PC-3 (cell line): ENCODE measurements around the gene FIZ1. TPM values are rescaled to one million over a fixed set of nuclear protein-coding genes. Genes with fewer than 3 reads are reported as not detected.

Experiments used
- ATAC-seq: fragments of 200-7000 bp; cut with Tn5 transposase; 2 replicates; pipeline ENCODE4 v1.9.1; 2020; ENCODE audit warnings: mild to moderate bottlenecking, moderate library complexity
- BruUV-seq: library from RNA; stranded (reverse); fragments of 400-500 nt; replicated peaks from 2 replicates; lab custom pipeline; 2021; lab: Mats Ljungman, UMichigan
- CTCF ChIA-PET: fragments of 300-600 bp; sonication (Branson Sonifier 250); formaldehyde crosslinking; loops from one replicate; lab custom pipeline; 2022; ENCODE audit warnings: antibody characterized with exemption; lab: Charles Lee
- POLR2A ChIA-PET: fragments of 300-600 bp; sonication (Branson Sonifier 250); formaldehyde crosslinking; loops from one replicate; lab custom pipeline; 2022; ENCODE audit warnings: antibody characterized with exemption; ENCODE audit not compliant: unreplicated experiment; lab: Charles Lee
- DNase-seq: peaks from one replicate; pipeline ENCODE4 v3.0.0-alpha.2; 2015
- H2AFZ ChIP-seq: fragments of 300-600 bp; sonication (generic); 2 replicates; pipeline ENCODE4 v1.6.0; 2016; ENCODE audit warnings: antibody characterized with exemption, low read length
- H3F3A ChIP-seq: fragments of 300-600 bp; sonication (generic); one replicate; pipeline ENCODE4 v1.6.0; 2017; ENCODE audit warnings: antibody characterized with exemption, low read length, control low read depth, mild to moderate bottlenecking; ENCODE audit not compliant: unreplicated experiment
- H3K27ac ChIP-seq: fragments of 300-600 bp; sonication (generic); 2 replicates; pipeline ENCODE4 v1.5.1; 2016; ENCODE audit warnings: mild to moderate bottlenecking, low read length
- H3K27me3 ChIP-seq: fragments of 300-600 bp; sonication (generic); 2 replicates; pipeline ENCODE4 v1.6.1; 2016; ENCODE audit warnings: low read length, mixed read lengths
- H3K36me3 ChIP-seq: fragments of 300-600 bp; sonication (generic); 2 replicates; pipeline ENCODE4 v1.6.1; 2016; ENCODE audit warnings: low read depth, mixed run types, low read length, mixed read lengths
- H3K4me1 ChIP-seq: fragments of 300-600 bp; sonication (generic); 2 replicates; pipeline ENCODE4 v1.5.1; 2016; ENCODE audit warnings: low read length; ENCODE audit not compliant: insufficient read depth
- H3K4me2 ChIP-seq: fragments of 300-600 bp; sonication (generic); 2 replicates; pipeline ENCODE4 v1.6.0; 2016; ENCODE audit warnings: low read length
- H3K4me3 ChIP-seq: fragments of 300-600 bp; sonication (generic); 2 replicates; pipeline ENCODE4 v1.5.1; 2016; ENCODE audit warnings: mild to moderate bottlenecking, low read length, mixed read lengths
- H3K79me2 ChIP-seq: fragments of 300-600 bp; sonication (generic); 2 replicates; pipeline ENCODE4 v1.6.1; 2017; ENCODE audit warnings: low read length, mixed read lengths
- H3K9ac ChIP-seq: fragments of 300-600 bp; sonication (generic); 2 replicates; pipeline ENCODE4 v1.6.0; 2016; ENCODE audit warnings: mild to moderate bottlenecking, low read length
- H3K9me2 ChIP-seq: fragments of 300-600 bp; sonication (generic); replicated peaks from 2 replicates; pipeline ENCODE4 v1.6.1; 2016; ENCODE audit warnings: mixed run types, low read length, mixed read lengths
- H3K9me3 ChIP-seq: fragments of 300-600 bp; sonication (generic); 2 replicates; pipeline ENCODE4 v1.6.1; 2016; ENCODE audit warnings: low read length, mixed read lengths
- H4K20me1 ChIP-seq: fragments of 300-600 bp; sonication (generic); 2 replicates; pipeline ENCODE4 v1.6.1; 2016; ENCODE audit warnings: low read length, mixed read lengths
- CTCF ChIP-seq: fragments of 300-600 bp; sonication (generic); conservative IDR thresholded peaks from 2 replicates; pipeline ENCODE4 v1.5.1; 2017; ENCODE audit warnings: antibody characterized with exemption, low read depth, mild to moderate bottlenecking, low read length
- EZH2 ChIP-seq: fragments of 300-600 bp; sonication (generic); IDR thresholded peaks from one replicate; pipeline ENCODE4 v1.6.1; 2017; ENCODE audit warnings: antibody characterized with exemption, mild to moderate bottlenecking, low read length; ENCODE audit not compliant: unreplicated experiment
- EZH2phosphoT487 ChIP-seq: fragments of 300-600 bp; sonication (generic); IDR thresholded peaks from 2 replicates; pipeline ENCODE4 v1.6.1; 2018; ENCODE audit warnings: mild to moderate bottlenecking, antibody characterized with exemption, low read length, borderline replicate concordance
- intact Hi-C: fragments of 100-400 bp; cut with micrococcal nuclease; formaldehyde crosslinking; loops from 2 replicates; pipeline ENCODE4 v1.9.0; 2023
- total RNA-seq: library from RNA; depleted of rRNA; stranded (reverse); fragments of >200 nt; gene quantifications from 2 replicates; pipeline ENCODE4 v1.2.3, GENCODE V29; 2014

Gene FIZ1
- total RNA-seq, 1 experiment from 2014 or later, result 11.7 TPM

- intact Hi-C loops, result no loop called here
- no peak for ATAC-seq
These were observed 6.8 kb downstream of the FIZ1 start for GRCh38 chr19:55592391-55593090.

GRCh38 chr19:55591555-55591954 is 7.8 kb downstream of the FIZ1 start:
- DNase-seq (no peak), ATAC-seq (no peak)
- Histone ChIP-seq H3K27ac (no peak overlapping the region), H2AFZ (no peak overlapping the region), H3K4me2 (no peak overlapping the region), H3K9ac (no peak overlapping the region), H3F3A (no peaks in the 10 kb centered on the region), H4K20me1 (no peaks in the 10 kb centered on the region), H3K9me3 (no peaks in the 10 kb centered on the region), H3K79me2 (no peaks in the 10 kb centered on the region), H3K9me2 (no peaks in the 10 kb centered on the region), H3K36me3 (peaks cover 4% of the 10 kb centered on the region; the same call in 1 of the 2 replicates), H3K4me3 (no peak overlapping the region), H3K4me1 (peaks cover 6% of the 10 kb centered on the region), H3K27me3 (no peaks in the 10 kb centered on the region)
- TF ChIP-seq EZH2phosphoT487, result no peak
- TF ChIP-seq CTCF, result no peak
- TF ChIP-seq EZH2, result no peak
- CTCF ChIA-PET, result no interaction called here
- intact Hi-C loops, result no loop called here
- BruUV-seq, result TSS peak; percentile 25
- POLR2A ChIA-PET, result no interaction called here

More at GRCh38 chr19:55592391-55593090, 6.8 kb downstream of the FIZ1 start:
- ChIA-PET POLR2A (no interaction called here), CTCF (no interaction called here)
- Histone ChIP-seq H3K27me3 (no peaks in the 10 kb centered on the region), H3K9me2 (no peaks in the 10 kb centered on the region), H3K9me3 (no peaks in the 10 kb centered on the region), H3K4me3 (no peak overlapping the region), H2AFZ (no peak overlapping the region), H4K20me1 (no peaks in the 10 kb centered on the region), H3K27ac (no peak overlapping the region), H3K79me2 (no peaks in the 10 kb centered on the region), H3K9ac (no peak overlapping the region), H3K36me3 (peaks cover 4% of the 10 kb centered on the region; the same call in 1 of the 2 replicates), H3K4me2 (no peak overlapping the region), H3F3A (no peaks in the 10 kb centered on the region), H3K4me1 (no peaks in the 10 kb centered on the region)
- no TSS peak for BruUV-seq
- DNase-seq, result no peak
- TF ChIP-seq EZH2phosphoT487, result no peak
- TF ChIP-seq CTCF, result no peak
- TF ChIP-seq EZH2, result no peak

GRCh38 chr19:55590617-55591016 is 8.7 kb downstream of the FIZ1 start:
- CTCF ChIA-PET, result no interaction called here

More at GRCh38 chr19:55590617-55591016, 8.7 kb downstream of the FIZ1 start:
- Histone ChIP-seq H3K27me3 (no peaks in the 10 kb centered on the region), H4K20me1 (no peaks in the 10 kb centered on the region), H3K9ac (no peak overlapping the region), H3K4me2 (no peak overlapping the region), H3K36me3 (peaks cover 4% of the 10 kb centered on the region; the same call in 1 of the 2 replicates), H3F3A (no peaks in the 10 kb centered on the region), H3K9me2 (no peaks in the 10 kb centered on the region), H3K79me2 (no peaks in the 10 kb centered on the region), H2AFZ (no peak overlapping the region), H3K27ac (no peak overlapping the region), H3K4me1 (peaks cover 10% of the 10 kb centered on the region), H3K9me3 (no peaks in the 10 kb centered on the region), H3K4me3 (no peak overlapping the region)
- BruUV-seq, result no TSS peak
- POLR2A ChIA-PET, result no interaction called here
- DNase-seq (peak; percentile 58), ATAC-seq (no peak)
- intact Hi-C loops, result no loop called here
- TF ChIP-seq EZH2phosphoT487 (no peak), CTCF (no peak), EZH2 (no peak)
